H1 (cell line): ENCODE measurements around the gene CAPN13. TPM values are rescaled to one million over a fixed set of nuclear protein-coding genes. Genes with fewer than 3 reads are reported as not detected.

Experiments used
- RNF2 ChIP-seq: fragments of 200-900, 300-1000 bp; sonication (generic); IDR thresholded peaks from 2 replicates; pipeline ENCODE4 v1.7.1; 2016; ENCODE audit warnings: borderline replicate concordance, low read depth, mild to moderate bottlenecking, antibody characterized with exemption, low read length; ENCODE audit not compliant: poor library complexity, severe bottlenecking; ENCODE audit errors: missing control alignments
- polyA plus RNA-seq, 7 experiments: library from polyadenylated mRNA; depleted of rRNA in 3 of 7; stranded (reverse) in 5 of 7; unstranded in 2 of 7; fragments of >200 nt in 5 of 7; fragments of 200-250 nt in 2 of 7; gene quantifications; 1 replicate in 5 of 7; 2 replicates in 1 of 7; 4 replicates in 1 of 7; pipeline versions ENCODE4 v1.2.1 to v1.2.3, GENCODE V29; 2011 to 2013; ENCODE audit warnings: missing spikeins in 2 of 7, mixed read lengths in 2 of 7
- total RNA-seq: library from RNA; stranded (reverse); fragmentation: NEBNext Ultra II Directional; extraction: Animal tissue kit (Norgen Biotek cat#: 25700); gene quantifications from 2 replicates; pipeline ENCODE4 v1.2.1, GENCODE V29; 2021
- TF ChIP-seq, protein P1 (sequence below): fragments of 300-600 bp; sonication (generic); IDR thresholded peaks from 2 replicates; pipeline ENCODE4 v1.7.1; 2012; ENCODE audit warnings: low read length, moderate library complexity, mild to moderate bottlenecking, inconsistent platforms; ENCODE audit not compliant: insufficient replicate concordance

CAPN13 gene
- total and polyA plus RNA-seq, 2 of the 8 experiments (the other 6 are each of a cell fraction or from before 2014, with no cell fraction given) = 2.4 TPM

DNA sequence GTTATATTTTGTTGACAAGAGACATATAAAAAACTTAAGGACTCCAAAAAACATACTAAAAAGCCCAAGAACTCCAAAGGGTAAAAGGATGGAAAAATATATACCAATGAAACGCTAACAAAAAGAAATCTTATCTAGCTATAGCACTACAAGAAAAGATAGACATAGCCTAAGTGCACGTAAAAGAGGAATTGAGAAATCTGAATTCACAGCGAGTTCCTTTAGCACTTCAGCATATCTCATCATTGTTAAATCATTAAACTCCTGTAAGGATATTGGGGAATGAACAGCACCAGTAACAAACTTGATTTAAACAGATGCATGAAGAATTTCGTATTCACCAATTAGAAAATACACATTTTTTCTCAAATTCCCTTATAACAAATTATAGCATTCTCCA lies 134.1 kb downstream of the CAPN13 start (continued):
- TF ChIP-seq, protein P1, sequence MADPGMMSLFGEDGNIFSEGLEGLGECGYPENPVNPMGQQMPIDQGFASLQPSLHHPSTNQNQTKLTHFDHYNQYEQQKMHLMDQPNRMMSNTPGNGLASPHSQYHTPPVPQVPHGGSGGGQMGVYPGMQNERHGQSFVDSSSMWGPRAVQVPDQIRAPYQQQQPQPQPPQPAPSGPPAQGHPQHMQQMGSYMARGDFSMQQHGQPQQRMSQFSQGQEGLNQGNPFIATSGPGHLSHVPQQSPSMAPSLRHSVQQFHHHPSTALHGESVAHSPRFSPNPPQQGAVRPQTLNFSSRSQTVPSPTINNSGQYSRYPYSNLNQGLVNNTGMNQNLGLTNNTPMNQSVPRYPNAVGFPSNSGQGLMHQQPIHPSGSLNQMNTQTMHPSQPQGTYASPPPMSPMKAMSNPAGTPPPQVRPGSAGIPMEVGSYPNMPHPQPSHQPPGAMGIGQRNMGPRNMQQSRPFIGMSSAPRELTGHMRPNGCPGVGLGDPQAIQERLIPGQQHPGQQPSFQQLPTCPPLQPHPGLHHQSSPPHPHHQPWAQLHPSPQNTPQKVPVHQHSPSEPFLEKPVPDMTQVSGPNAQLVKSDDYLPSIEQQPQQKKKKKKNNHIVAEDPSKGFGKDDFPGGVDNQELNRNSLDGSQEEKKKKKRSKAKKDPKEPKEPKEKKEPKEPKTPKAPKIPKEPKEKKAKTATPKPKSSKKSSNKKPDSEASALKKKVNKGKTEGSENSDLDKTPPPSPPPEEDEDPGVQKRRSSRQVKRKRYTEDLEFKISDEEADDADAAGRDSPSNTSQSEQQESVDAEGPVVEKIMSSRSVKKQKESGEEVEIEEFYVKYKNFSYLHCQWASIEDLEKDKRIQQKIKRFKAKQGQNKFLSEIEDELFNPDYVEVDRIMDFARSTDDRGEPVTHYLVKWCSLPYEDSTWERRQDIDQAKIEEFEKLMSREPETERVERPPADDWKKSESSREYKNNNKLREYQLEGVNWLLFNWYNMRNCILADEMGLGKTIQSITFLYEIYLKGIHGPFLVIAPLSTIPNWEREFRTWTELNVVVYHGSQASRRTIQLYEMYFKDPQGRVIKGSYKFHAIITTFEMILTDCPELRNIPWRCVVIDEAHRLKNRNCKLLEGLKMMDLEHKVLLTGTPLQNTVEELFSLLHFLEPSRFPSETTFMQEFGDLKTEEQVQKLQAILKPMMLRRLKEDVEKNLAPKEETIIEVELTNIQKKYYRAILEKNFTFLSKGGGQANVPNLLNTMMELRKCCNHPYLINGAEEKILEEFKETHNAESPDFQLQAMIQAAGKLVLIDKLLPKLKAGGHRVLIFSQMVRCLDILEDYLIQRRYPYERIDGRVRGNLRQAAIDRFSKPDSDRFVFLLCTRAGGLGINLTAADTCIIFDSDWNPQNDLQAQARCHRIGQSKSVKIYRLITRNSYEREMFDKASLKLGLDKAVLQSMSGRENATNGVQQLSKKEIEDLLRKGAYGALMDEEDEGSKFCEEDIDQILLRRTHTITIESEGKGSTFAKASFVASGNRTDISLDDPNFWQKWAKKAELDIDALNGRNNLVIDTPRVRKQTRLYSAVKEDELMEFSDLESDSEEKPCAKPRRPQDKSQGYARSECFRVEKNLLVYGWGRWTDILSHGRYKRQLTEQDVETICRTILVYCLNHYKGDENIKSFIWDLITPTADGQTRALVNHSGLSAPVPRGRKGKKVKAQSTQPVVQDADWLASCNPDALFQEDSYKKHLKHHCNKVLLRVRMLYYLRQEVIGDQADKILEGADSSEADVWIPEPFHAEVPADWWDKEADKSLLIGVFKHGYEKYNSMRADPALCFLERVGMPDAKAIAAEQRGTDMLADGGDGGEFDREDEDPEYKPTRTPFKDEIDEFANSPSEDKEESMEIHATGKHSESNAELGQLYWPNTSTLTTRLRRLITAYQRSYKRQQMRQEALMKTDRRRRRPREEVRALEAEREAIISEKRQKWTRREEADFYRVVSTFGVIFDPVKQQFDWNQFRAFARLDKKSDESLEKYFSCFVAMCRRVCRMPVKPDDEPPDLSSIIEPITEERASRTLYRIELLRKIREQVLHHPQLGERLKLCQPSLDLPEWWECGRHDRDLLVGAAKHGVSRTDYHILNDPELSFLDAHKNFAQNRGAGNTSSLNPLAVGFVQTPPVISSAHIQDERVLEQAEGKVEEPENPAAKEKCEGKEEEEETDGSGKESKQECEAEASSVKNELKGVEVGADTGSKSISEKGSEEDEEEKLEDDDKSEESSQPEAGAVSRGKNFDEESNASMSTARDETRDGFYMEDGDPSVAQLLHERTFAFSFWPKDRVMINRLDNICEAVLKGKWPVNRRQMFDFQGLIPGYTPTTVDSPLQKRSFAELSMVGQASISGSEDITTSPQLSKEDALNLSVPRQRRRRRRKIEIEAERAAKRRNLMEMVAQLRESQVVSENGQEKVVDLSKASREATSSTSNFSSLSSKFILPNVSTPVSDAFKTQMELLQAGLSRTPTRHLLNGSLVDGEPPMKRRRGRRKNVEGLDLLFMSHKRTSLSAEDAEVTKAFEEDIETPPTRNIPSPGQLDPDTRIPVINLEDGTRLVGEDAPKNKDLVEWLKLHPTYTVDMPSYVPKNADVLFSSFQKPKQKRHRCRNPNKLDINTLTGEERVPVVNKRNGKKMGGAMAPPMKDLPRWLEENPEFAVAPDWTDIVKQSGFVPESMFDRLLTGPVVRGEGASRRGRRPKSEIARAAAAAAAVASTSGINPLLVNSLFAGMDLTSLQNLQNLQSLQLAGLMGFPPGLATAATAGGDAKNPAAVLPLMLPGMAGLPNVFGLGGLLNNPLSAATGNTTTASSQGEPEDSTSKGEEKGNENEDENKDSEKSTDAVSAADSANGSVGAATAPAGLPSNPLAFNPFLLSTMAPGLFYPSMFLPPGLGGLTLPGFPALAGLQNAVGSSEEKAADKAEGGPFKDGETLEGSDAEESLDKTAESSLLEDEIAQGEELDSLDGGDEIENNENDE = no peak
- no peak for TF ChIP-seq RNF2
- TF ChIP-seq, all 59 proteins: peak for 0
